NCI-H146 treated with DMSO at 0.1 percent for 48 hours (cell line): Measurements from ENCODE around the gene BZW1.
A peak's percentile ranks its signal among the peaks of the same experiment; 100 is the strongest.

Source experiments
- DNase-seq: peaks from one replicate; lab custom pipeline; 2025; ENCODE audit not compliant: unreplicated experiment; lab: John Stamatoyannopoulos, UW

Gene BZW1

GRCh38 chr2:200829258-200829655 is 17.5 kb downstream of the BZW1 start:
- DNase-seq = no peak

GRCh38 chr2:200834701-200835100 is 23.0 kb downstream of the BZW1 start:
- no peak for DNase-seq

GRCh38 chr2:200839513-200839912 is 27.8 kb downstream of the BZW1 start:
- DNase-seq = no peak

GRCh38 chr2:200843993-200844948 is 32.6 kb downstream of the BZW1 start:
- DNase-seq = no peak

GRCh38 chr2:200845194-200845593 is 33.5 kb downstream of the BZW1 start:
- no peak for DNase-seq

- no peak for DNase-seq
Observed at GRCh38 chr2:200845669-200846325, 34.1 kb downstream of the BZW1 start.

GRCh38 chr2:200847269-200847668 is 35.6 kb downstream of the BZW1 start:
- no peak for DNase-seq

- DNase-seq = no peak
Observed at GRCh38 chr2:200847939-200848338, 36.2 kb downstream of the BZW1 start.

- DNase-seq = no peak
Observed at GRCh38 chr2:200850512-200851256, 39.0 kb downstream of the BZW1 start.

- no peak for DNase-seq
Observed at GRCh38 chr2:200851398-200852248, 39.9 kb downstream of the BZW1 start.

GRCh38 chr2:200852605-200853004 is 40.9 kb downstream of the BZW1 start:
- DNase-seq = no peak

- DNase-seq = no peak
Observed at GRCh38 chr2:200856806-200857205, 45.1 kb downstream of the BZW1 start.

- no peak for DNase-seq
Observed at GRCh38 chr2:200860092-200860795, 48.5 kb downstream of the BZW1 start.

GRCh38 chr2:200861617-200862155 is 50.0 kb downstream of the BZW1 start:
- no peak for DNase-seq

- no peak for DNase-seq
Observed at GRCh38 chr2:200862532-200863000, 50.9 kb downstream of the BZW1 start.

GRCh38 chr2:200863782-200864175 is 52.1 kb downstream of the BZW1 start:
- no peak for DNase-seq

GRCh38 chr2:200864176-200865034 is 52.7 kb downstream of the BZW1 start, which contains the start of gene CLK1:
Gene CLK1 (minus strand): TSS chr2:200864658. CDS start chr2:200861862, 2,796 bp downstream.
- peak; percentile 59 for DNase-seq

- no peak for DNase-seq
Observed at GRCh38 chr2:200869014-200869413, 57.3 kb downstream of the BZW1 start.

GRCh38 chr2:200871151-200871550 is 59.4 kb downstream of the BZW1 start:
- no peak for DNase-seq
